Fibroblast of gingiva (primary cell): Measurements from ENCODE around the gene TMCO4.
"Not testable (repeated sequence)": the region's sequence is repeated elsewhere in the genome, so short reads cannot be mapped to it uniquely, and the experiment has no call there.

Experiments used
- DNase-seq: peaks from one replicate; pipeline ENCODE4 v3.0.0-alpha.2; 2011; ENCODE audit warnings: low read depth

TMCO4 gene

DNA sequence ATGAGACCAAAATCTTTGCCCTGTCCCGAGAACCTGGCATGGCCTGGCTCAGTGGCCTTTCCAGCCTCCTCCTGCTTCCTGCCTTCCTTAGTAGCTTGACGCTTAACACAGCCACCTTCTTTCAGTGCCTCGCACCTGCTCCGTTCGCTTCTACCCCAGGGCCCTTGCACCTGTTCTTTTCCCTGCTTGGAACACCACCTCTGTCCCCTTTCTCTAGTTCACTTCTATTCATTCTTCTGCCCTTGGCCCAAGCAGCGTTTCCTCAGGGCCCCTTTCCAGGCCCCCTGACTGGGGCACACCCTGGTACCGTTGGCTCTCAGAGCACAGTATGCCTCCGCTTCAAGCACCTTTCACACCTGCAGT, 144.0 kb downstream of the TMCO4 start:
- no peak for DNase-seq

DNA sequence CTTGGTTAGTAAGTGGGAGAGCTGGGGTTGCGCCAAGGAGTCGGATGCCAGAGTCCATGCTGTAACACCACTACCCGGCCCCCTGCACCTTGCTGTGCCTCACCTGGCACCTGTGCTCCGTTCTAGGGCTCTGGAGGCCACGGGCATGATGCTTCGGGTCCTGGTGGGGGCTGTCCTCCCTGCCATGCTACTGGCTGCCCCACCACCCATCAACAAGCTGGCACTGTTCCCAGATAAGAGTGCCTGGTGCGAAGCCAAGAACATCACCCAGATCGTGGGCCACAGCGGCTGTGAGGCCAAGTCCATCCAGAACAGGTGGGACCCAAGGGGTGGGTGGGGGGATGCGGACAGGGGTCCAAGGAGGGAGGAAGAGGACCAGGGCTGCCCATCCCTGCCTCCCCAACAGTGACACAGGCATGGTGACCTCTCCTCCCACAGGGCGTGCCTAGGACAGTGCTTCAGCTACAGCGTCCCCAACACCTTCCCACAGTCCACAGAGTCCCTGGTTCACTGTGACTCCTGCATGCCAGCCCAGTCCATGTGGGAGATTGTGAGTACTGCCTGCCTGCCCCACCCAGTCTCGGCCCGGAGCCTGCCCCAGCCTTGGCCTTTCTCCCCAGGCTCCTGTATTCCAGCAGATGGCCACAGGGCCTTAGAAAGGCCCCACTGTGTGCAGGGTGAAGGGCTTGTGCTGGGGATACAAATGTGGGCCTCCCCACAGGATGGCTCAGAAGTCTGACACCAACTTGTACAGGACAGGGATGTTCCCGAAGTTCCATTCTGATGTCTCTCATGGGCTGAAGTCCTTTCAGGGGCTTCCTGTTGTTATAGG, 144.6 kb downstream of the TMCO4 start:
- DNase-seq, result no peak

DNA sequence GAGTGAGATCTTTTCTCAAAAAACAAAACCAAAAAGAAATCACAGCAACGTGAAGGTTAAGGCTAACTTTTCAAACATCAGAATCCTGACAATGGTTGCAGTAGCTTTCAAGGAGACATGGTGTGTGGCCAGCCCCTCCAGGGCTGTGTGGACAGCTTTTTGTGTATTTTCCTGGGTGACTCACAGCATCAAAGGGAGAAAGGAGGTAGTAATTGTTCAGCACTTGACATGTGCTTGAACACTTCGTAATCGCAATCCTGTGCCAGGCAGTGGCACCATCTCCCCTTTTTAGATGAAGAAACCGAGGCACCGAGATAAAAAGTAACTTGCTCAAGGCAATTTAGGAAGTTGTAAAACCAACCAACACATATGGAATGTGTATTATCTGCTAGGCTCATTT, 145.3 kb downstream of the TMCO4 start:
- DNase-seq, result no peak

DNA sequence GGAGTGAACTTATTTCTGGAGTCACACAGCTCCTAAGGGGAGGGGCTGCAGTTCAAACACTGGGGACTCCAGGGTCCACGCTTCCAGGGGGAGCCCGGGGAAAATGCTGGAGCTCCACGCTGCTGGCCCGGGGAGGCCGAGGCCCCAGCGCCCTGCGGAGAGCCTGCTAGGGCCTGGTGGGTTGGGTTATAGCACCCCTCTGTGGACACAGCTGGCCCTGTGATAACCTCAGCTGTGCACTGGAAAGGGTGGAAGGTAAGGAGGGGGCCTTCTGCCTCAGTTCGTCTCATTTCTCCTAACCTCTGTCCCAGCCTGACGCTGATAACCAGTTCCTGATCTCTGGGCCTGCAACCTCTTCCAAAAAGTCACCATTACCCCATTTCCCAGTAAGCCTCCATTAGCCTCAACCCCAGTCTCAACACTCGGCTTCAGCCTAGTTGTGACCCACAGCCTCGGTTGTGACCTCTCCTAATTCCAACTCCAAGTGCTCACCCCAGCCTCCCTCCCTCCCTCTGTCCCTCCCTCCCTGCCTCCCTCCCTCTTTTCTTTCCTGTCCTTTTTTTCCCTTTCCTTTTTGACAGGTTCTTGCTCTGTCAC, 148.5 kb downstream of the TMCO4 start:
- DNase-seq, result peak; percentile 38

DNA sequence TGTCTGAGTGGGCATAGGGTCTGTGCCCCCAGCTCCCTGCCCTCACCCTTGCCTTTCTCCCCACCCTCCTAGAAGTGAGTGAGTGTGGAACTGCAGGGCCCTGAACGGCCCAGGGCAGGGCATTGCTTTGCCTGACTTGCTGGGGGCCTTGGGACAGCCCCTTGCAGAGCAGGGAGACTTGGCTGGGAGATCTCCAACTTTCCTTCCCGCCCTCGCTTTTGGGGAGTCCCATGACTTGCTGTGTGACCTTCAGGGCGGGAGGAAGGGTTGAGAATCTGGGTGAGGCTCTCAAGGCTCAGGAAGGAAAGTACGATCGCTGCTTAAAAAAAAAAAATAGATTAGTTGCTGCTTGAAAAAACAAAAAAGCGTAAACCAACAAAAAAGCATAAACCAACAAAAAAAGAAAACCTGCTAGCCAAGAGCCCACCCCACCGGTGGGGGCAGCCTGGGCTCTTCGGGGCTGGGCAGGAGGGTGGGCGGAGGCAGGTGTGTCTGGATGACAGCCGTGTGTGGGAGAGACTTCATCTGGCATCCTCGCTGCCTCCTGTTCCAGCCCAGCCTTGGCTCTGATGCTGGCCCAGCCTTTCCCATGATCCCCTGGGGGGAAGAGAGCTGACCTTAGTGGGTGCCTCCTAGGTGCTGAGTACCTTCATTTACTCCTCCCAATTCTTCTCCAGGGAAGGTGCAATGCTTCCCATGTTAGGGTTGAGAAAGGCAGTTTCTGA, 149.1 kb downstream of the TMCO4 start:
- DNase-seq, result no peak

DNA sequence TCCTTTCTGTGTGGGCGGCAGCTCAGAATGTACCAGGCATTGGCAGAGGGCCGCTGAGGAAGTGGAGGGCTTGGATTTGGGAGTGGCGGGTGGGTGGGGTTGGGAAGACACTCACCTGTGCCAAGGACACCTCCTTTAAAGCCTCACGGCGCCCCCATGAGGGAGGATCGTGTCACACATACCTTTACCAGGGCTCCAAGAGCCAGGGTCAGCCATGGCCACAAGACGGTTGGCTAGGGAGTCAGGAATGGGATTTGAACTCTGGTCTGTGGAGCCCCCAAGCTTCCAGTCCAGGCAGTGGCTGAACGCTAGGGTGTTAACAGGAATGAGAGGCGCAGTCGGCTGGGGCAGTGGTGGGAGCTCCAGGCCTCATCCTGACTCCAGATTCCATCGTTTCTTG, 151.0 kb downstream of the TMCO4 start:
- no peak for DNase-seq

DNA sequence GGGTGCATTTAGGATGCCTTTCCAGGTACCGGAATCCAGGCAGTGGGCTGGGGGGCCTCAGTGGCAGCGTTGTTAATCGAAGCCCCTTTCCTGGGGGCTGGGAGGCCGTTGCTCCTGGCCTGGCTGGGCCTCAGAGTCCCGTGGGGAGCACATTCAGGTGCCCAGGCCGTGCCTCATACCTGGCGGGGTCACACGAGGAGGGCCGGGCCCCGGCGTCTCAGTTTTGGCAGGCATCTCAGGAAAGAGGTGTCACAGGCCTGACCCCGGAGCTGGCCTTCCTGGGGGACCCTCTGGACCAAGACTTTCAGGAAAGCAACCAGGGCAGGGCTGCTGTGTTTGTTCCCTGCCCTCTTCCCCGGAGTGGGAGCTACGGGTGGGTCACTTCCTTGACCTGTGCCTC, 151.5 kb downstream of the TMCO4 start:
- DNase-seq, result no peak

DNA sequence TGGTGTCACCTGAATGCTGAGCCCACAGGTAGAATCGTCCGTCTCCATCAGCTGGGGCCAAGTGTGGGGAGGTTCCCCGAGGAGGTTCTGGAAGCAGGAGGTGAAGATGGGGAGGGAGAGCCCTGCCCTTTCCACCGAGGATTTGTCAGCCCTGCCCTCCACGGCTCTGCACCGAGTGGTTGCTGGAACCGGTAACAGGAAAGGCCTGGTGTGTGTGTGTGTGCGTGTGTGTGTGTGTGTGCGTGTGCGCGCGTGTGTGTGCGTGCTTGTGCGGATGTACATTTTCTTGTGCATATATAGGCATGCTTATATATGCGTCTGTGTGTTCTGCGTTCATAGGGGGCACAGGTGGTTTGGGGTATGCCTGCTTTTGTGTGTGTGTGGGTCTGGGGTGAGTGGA, 152.1 kb downstream of the TMCO4 start:
- no peak for DNase-seq

DNA sequence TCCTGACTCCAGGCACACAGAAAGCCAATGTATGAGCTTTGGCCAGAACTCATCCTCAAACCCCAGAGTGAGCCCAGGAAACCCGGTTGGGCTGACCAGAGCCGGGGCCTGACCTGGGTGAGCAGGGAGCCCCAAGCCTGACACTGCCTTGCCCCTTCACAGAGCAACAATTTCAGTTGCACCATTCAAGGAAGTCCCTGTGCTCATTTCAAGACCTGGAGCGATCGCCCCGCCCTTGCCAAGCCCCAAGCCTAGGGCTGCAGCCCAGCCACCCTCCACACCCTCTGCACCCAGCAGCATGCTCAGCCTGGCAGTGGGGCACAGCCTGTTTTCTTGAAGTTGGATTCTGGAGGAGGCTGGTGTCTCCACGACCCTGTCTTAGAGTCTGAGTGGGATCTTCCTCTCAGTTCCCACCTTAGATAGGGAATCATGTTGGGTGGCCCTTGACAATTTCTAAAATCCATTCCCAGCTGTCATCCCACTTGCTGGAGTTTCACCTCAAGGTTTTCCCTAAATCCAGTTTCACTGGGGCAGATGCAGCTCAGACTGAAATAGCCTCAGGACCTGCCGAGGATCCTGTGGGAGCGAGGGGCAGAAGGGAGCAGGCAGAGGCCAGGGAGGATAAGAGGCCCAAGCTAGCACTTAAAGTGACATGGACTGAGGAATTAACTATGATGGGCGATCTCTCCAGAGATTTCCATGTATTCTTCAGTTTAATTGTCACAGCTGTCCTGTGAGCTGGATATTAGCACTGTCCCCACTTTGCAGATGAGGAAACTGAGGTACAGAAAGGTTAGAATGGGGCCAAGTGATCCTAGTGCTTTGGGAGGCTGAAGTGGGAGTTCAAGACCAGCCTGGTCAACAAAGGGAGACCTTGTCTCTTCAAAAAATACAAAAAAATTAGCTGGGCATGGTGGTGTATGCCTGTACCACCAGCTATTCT, 153.1 kb downstream of the TMCO4 start:
- no peak for DNase-seq

DNA sequence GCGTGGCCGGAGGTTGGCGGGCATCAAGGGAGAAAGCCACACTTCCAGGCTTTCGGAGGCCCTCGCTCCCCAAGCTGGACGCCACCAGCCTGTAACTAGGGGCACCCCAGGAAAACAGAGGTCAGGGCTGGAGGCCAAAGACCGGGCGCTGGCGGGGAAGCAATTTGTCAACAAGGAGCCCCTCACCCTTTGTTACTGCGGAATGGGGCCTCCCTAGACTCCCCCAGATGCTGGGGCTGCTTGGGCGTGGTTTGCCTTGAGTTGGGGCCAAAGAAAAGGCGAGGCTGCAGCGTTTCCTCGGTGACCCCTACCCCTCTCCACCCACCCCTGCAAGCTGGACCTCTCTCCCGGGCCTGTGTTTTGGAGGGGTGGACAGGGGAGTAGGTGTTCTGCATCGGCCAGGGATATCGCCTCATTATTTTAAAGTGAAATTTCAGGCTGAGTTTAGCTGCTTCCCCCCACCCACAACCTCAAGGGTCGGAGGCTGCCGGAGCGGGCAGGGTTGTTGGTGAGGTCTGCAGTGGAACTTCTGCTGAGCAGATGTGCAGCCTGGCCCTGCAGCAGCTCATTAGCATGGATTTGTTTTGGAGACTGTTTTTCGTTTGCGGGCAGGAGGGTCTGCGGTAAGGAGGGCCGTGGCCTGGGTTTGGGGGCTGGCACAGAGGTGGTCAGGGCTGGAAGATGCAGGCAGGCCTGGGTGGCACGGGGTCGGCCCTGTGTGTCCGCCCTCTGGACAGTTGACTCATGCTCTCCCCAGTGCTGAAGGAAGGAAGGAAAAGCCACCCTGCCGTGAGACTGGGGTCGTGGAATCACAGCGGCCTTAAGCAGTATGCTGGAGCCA, 154.1 kb downstream of the TMCO4 start:
- DNase-seq, result no peak

DNA sequence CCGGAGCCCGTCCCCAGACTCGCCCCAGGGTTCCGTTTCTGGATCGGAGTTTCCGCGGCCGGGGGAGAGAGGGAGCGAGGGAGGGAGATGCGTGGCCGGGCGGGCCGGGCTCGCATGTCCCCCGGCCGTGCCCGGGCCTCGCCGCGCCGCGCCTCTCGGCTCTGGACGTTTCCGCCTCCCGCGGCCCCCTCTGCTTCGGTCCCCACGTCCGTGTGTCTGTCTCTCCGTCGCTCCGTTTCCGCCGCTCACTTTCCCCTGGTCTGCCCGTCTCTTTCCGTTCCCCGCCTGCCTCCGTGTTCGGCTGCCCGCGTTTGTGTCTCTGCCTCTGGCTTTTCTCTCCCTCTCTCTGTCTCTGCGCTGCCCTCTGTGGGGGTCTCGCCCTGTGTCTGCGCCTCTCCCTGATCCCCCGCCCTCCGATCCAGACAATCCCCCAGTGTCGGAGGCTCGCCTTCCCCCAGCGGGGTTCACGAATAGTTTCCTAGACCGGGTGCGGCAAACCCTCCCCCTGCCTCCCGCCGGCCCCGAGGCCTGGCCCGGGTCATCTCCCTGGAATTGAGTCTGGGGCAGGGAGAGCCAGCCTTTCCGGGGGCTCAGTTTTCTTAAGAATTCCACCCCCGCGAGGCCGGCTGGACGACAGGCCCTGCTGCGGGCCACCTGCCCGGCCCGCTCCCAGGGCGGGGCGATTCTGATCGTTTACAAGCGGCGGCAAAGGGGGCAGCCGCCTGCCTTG, 154.9 kb downstream of the TMCO4 start:
- no peak for DNase-seq

DNA sequence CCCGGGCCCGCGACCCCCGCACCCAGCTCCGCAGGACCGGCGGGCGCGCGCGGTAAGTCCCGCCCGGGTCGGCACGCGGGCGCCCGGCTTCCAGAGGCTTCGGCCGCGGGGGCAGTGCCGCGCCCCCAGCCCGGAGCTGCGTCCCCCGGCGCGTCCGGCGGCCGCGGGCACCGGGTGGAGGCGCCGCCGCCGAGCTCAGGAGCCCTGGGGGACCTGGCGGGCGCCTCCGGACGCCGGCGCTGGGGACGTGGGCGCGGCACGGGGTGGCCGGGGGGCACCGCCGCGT, 155.4 kb downstream of the TMCO4 start:
- DNase-seq, result no peak

DNA sequence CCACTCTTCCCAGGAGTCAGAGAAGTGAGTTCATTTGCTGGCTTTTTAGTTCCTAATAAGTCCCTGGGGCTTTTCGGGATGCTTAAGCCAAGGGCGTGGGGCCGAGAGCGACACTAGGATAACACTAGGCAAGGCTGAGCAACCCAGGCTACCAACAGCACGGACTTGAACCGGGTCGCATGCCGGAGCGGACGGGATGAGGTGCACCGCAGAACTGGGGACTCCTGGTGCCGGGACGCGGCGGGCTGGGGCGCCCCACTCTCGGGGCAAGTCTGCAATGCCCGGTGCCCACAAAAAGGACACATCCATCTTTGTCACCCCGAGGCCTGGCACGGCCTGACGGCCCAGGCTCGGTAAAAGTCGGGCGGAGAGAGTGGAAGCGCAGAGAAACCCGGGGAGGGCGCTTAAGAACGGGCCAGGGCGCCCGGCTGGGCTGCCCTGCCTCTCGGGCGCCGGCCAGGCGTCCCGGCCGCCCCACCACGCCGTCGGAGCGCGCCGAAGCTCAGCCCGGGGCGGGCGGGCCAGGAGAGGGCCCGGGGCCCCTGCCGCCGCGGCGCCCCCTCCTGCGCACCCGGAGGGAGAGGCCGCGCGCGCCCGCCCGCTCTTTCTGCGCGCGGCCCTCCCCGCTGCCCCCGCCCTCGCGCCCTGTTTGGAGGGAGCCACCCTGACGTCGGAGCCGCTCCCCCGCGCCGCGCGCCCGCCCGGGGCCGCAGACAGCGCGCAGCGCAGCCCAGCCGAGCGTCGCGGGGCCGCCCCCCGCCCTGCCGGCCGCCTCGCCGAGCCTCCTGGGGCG, 155.9 kb downstream of the TMCO4 start, which contains the start of gene NBL1:
NBL1 (plus strand) TSS at position 710 of the 793 bp plus-strand sequence. CDS start 10,720 bp downstream, outside the sequence.
- peak; percentile 69 for DNase-seq

DNA sequence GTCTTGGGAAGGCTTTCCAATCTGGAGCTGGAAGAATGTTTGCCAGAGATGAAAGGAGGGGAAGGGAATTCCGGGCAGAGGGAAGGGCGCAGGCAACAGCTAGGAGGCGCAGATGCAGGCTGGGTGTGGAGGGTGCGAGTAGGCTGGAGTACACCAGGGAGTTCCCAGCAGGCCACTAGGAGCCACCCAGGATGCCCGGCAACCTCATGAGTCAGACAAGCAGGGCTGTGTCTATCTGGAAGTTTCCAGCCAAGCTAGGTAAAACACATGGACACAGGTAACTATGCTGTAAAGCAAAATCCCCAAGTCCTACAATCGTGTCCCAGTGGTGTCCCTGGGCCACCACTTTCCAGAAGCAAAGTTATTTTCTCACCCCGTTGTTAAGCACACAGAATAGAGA, 156.6 kb downstream of the TMCO4 start:
- no peak for DNase-seq

DNA sequence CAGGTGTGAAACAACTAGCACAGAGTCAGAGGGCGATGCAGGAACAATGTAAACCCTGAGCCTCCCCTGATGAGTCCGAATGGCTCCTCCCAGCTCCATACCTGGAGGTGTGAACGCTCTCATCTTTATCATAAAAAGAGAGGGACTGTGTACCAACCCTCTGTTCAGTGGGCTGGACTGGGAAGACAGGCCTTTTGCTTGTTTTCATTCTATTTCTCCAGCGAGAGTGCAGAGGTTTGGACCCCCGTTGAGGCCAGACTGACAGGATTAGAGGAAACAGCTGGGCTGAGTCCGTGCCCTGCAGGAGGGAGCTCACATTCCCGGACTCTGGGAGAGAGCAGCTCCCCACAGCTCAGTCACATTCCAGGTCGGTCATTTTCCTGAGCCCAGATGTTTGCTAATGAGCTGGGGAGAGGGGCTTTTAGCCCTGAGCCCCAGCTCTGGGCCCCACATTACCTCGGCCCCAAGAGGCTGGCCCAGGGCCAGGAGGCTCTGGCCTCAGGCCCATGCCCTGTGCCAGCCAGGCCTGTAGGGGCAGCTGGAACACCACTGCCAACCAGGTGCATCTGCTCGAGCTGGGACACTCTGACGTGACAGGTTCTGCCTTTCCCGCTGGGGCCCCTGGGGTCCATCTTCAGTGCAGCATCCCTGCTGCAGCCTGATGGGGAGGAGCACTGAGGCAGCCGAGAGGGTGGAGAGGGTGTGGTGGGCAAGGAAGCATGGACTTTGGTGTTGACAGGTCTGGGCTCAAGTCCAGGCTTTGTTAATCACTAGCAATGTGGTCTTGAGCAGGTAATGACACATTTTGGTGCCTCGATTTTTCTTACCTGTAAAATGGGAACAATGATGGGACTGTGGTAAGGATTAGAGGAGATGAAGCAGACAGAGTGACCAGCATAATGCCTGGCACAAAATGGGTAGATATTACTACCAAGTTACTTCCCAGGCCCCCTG, 159.1 kb downstream of the TMCO4 start:
- DNase-seq, result no peak

DNA sequence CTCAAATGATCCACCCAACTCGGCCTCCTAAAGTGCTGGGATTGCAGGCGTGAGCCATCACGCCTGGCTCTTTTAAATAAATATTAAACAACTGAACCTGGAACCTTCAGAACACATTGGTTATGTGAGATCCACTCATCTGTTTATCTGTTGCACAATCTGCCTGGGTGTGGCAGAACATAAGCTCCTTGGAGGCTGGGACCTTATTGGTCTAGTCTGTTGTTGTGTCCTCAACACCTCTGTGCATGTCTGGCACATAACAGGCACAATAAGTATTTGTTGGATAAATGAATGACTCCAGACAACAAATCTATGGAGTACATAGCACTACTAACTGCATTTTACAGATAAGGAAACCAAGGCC, 159.7 kb downstream of the TMCO4 start:
- DNase-seq, result peak; percentile 49

DNA sequence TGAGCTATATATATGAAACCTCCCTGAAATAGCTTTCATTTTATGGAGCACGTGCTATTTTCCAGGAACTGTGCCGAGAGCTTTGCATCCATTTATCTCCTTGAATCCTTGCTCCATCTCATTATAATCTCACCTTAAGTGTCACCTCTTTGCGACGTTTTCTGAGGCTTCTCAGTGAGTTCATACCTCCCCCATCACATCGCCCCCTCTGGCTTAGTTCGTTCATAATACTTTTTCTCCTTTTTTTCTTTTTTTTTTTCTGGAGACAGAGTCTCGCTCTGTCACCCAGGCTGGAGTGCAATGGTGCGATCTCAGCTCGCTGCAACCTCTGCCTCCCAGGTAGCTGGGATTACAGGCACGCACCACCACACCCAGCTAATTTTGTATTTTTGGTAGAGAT, 160.5 kb downstream of the TMCO4 start:
- not testable (repeated sequence) for DNase-seq

DNA sequence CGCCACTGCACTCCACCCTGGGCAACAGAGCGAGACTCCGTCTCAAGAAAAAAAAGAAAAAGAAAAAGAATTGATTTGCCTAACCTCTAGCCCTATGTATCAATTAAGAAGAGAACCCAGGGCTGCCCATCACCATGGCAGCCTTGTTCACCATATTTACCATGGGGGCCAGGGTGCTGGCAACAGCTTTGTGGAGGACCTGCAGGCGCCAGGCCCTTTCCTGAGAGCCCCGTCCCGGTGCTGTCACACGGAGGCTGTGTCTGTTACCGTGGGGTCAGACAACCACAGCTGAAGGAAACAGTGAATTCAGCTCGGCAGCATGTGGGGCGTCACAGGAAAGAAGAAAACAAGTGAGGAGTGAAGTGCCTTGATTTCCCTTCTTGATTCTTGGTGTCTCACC, 162.1 kb downstream of the TMCO4 start:
- DNase-seq, result no peak

DNA sequence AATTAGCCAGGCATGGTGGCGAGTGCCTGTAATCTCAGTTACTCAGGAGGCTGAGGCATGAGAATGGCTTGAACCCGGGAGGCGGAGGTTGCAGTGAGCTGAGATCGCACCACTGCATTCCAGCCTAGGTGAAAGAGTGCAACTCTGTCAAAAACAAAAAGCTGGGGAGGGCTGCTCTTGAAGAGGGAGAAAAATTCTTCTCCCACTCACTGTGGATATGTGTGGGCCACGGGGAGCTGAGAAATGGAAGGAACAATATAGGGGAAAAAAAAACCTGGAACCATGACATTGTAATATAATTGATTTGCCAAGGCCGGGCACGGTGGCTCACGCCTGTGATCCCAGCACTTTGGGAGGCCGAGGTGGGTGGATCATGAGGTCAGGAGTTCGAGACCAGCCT, 163.0 kb downstream of the TMCO4 start:
- not testable (repeated sequence) for DNase-seq
